Stimulated activated CD4-positive, alpha-beta T cell treated with anti-CD3 and anti-CD28 coated beads, Interleukin-12 subunit alpha, Interleukin-12 subunit beta, amount 100 ng/mL, for 24 hours (primary cell): ENCODE results near the gene GFRAL.

ENCODE experiments used
- DNase-seq, 2 experiments: peaks; one replicate each; pipeline ENCODE4 v3.0.0-alpha.2; 2020; ENCODE audit warnings: low read depth in 2 of 2

GFRAL gene

DNA sequence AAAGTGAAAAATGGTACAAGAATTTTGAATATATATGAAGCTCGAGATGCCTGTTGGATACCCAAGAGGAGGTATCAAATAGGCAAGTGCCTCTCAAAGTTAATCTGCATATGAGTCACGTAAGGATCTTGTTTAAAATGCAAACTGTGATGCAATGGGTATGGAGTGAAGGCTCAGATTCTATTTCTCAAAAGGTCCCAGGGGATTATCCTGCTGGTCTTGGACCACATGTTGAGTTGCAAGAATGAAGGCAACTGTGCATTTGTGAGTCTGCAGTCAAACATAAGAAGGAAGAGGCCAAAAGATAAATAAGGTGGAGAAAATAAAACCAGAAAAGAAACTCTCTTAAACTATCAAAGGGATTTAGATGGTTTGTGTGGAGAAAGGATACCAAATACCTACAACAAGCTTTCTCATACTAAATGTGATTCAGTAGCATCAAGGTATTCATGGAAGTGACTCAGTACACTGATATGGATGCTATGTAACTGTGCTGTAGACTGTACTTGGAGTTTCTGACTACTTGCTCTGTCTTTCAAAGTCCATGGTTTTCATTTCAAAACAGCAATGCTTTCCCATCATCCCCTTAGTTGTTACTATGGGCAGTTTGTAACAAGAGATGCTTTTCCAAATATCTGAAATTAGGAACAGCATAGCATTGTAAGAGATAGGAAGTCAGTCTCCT, 106.3 kb downstream of the GFRAL start:
- DNase-seq: no peak

DNA sequence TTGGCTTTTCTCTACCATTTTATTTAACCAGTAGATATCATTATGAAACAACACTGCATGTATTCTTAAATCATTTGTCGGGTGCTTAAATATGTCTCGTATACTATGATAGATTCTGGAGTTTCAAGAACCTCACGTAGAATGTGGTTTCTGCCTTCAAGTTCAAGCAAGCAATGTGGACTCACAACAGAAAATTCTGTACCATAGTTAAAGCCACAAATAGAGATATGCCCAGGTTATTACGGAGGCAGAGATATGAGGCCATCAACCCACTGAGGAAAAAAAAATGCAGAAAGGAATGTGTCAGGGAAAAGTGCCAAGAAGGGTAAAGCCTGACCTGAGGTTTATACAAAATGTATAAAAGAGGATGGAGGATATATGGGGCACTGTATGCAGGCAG, 109.9 kb downstream of the GFRAL start:
- DNase-seq: no peak

DNA sequence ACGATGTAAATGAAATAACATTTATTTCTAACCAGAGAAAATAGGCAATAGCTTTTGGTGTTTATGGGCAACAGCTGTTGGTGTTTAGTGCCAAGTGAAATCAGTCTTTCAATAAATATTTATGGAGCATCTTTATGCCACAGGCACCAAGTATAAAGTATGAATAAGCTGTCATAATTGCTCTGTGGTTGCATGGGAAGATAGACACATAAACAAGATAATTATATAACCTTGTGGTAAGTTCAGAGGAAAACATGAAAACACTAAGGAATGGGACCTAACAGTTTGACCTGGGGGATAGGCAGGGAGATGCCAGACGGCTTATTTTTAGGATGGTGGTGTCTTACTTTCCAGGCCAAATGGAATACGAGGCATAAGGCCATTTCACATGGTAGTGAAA, 110.9 kb downstream of the GFRAL start:
- DNase-seq: no peak

DNA sequence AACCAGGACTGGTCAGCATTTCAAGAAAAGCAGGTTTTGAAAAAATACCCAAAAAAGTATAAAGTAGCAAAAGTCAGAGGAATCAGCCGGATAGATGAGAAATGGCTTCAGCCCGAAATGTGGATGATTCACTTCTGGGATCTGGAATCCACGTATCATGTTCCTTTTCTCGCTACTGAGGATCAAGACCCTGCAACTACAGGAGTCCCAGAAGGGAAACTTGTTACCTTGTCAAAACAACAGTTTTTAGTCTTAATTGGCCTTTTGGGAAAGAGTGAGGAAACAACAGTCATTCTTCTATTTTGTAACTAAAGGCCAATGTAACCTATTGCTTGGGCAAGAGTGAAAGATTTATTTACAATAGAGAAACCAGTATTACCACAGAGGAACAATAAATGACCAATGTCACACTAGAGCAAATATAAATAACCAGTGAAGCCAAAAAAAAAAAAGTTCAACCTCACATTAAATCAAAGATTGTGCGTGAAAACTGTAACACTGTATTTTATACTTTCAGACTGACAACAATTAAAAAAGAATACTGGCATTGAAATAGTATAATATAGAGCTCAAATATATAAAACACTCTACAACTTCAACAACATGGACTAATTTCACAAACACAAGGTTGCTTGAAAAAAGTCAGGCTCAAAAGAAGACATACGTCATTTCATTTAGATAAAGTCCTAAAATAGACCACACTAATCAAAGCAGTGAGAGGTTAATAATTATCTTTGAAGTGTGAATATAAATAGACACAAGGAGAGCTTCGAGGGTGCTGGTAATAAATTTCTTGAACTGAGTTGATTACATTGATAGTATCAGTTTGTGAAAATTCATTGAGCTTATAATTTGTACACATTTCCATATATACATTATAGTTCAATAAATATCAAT, 116.2 kb downstream of the GFRAL start:
- no peak for DNase-seq

DNA sequence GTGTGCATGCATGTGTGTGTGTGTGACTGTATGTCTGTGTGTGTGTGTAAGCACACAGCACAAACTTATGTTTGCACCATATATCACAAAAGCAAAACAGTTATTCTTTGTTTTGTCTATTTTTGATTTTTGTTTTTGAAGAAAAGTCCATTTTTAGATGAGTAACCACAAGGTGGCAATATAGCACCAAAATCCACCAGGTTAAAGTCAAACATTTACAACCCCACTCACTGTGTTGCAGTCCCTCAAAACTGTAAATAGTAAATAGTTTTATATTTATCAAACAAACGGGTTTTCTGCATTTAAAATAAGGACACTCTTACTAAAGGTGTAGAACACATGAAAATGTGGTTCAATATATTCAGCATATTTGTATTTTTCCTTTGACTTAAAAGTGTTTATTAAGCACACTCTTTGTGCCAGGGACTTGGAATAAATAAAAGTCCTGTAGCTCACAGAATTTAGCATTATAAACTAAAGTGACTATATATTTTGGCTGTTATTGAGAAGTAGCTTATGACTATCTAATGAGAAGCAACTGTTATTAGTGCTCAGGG, 118.5 kb downstream of the GFRAL start:
- no peak for DNase-seq

- DNase-seq: no peak
These were observed 120.6 kb downstream of the GFRAL start for GRCh38 chr6:55447891-55448290.

DNA sequence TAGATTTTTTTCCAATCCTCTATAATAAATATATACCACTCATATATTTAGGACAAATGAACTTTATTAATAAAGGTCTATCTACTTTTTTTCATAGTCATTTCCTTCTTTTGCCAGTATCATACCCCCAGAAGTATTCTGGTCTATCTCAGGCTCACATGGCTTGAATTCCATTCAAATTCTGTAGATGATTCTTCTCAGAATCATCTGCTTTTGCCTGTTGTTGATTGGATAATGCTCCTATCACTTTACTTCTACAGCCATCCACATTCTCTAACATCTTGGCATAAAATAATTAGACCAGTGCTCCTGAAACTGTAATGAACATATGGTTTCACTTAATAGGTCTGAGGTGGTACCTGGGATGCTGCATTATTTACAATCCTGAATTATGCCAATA, 121.2 kb downstream of the GFRAL start:
- no peak for DNase-seq

GRCh38 chr6:55449225-55449624, 122.0 kb downstream of the GFRAL start:
- no peak for DNase-seq

- no peak for DNase-seq
These were observed 122.7 kb downstream of the GFRAL start for GRCh38 chr6:55450005-55450404.
